ENCODE data around the gene CHRNA1. TPM values are rescaled to one million over a fixed set of nuclear protein-coding genes. Genes with fewer than 3 reads are reported as not detected.

The CHRNA1 gene
- total and polyA plus RNA-seq, 2 experiments from 2014 or later, result not detected

- Histone ChIP-seq H3F3A (replicated peaks; ENCODE audit: low read depth) (0 out of 2 replicates have a peak, but pooled peaks cover 9% of the 10 kb centered on the region), H3K4me3 (no peak overlapping the region), H3K27ac (ENCODE audit: low read depth) (no peak overlapping the region), H3K79me2 (replicated peaks; ENCODE audit: insufficient read depth) (no peaks in the 10 kb centered on the region), H2AFZ (peak overlapping the region; percentile 6; the same call in 1 of the 2 replicates), H3K9me2 (ENCODE audit: insufficient read depth) (no peaks in the 10 kb centered on the region), H3K4me1 (ENCODE audit: insufficient read depth) (0 out of 2 replicates have a peak, but pooled peaks cover 7% of the 10 kb centered on the region), H3K36me3 (ENCODE audit: insufficient read depth) (no peaks in the 10 kb centered on the region), H4K20me1 (replicated peaks; ENCODE audit: insufficient read depth) (no peaks in the 10 kb centered on the region), H3K27me3 (ENCODE audit: insufficient read depth) (peaks cover 30% of the 10 kb centered on the region), H3K4me2 (no peak overlapping the region)
- TF ChIP-seq CTCF (conservative IDR thresholded peaks at IDR 0.05; ENCODE audit: low read depth in 2 of 2) (no peak), CREB1 (CRISPR knock-in tag; IDR thresholded peaks at IDR 0.05; ENCODE audit: low read depth) (no peak), EZH2phosphoT487 (IDR thresholded peaks at IDR 0.05; ENCODE audit: unreplicated experiment) (no peak), EZH2 (IDR thresholded peaks at IDR 0.05; ENCODE audit: low read depth, unreplicated experiment) (no peak)
- no peak for DNase-seq (ENCODE audit: low spot score)
- no peaks in the 10 kb centered on the region for H3K9me3 Mint-ChIP-seq
- ATAC-seq, result no peak
- H3K27me3 Mint-ChIP-seq (ENCODE audit: insufficient read depth, low read depth, poor library complexity), result peaks cover 27% of the 10 kb centered on the region
- no peak overlapping the region for H3K4me3 Mint-ChIP-seq
- H3K4me1 Mint-ChIP-seq, result peaks cover 3% of the 10 kb centered on the region; the same call in 2 of the 3 replicates
- no peak overlapping the region for H3K27ac Mint-ChIP-seq
- H3K36me3 Mint-ChIP-seq (ENCODE audit: low read depth), result no peaks in the 10 kb centered on the region
Measured at GRCh38 chr2:174731546-174731945, 32.7 kb downstream of the CHRNA1 start.

GRCh38 chr2:174730698-174731018 is 33.6 kb downstream of the CHRNA1 start:
- Histone ChIP-seq H3K79me2 (replicated peaks; ENCODE audit: insufficient read depth) (no peaks in the 10 kb centered on the region), H3K36me3 (ENCODE audit: insufficient read depth) (no peaks in the 10 kb centered on the region), H3K4me2 (peak overlapping the region; percentile 84), H4K20me1 (replicated peaks; ENCODE audit: insufficient read depth) (no peaks in the 10 kb centered on the region), H3K4me3 (peak overlapping the region; percentile 74), H3F3A (replicated peaks; ENCODE audit: low read depth) (0 out of 2 replicates have a peak, but pooled peaks cover 9% of the 10 kb centered on the region), H3K27ac (ENCODE audit: low read depth) (no peak overlapping the region), H3K9me2 (ENCODE audit: insufficient read depth) (no peaks in the 10 kb centered on the region), H3K4me1 (ENCODE audit: insufficient read depth) (0 out of 2 replicates have a peak, but pooled peaks cover 7% of the 10 kb centered on the region), H2AFZ (peak overlapping the region; percentile 99), H3K27me3 (ENCODE audit: insufficient read depth) (peaks cover 30% of the 10 kb centered on the region)
- DNase-seq (ENCODE audit: low spot score), result no peak
- H3K4me1 Mint-ChIP-seq, result peaks cover 3% of the 10 kb centered on the region; the same call in 2 of the 3 replicates
- no peaks in the 10 kb centered on the region for H3K9me3 Mint-ChIP-seq
- no peak overlapping the region for H3K27ac Mint-ChIP-seq
- H3K27me3 Mint-ChIP-seq (ENCODE audit: insufficient read depth, low read depth, poor library complexity), result peaks cover 30% of the 10 kb centered on the region
- peak overlapping the region; percentile 82 for H3K4me3 Mint-ChIP-seq
- no peaks in the 10 kb centered on the region for H3K36me3 Mint-ChIP-seq (ENCODE audit: low read depth)
- no peak for TF ChIP-seq ZNF331 (CRISPR knock-in tag; IDR thresholded peaks at IDR 0.05; ENCODE audit: low read depth)
- TF ChIP-seq JUNB (IDR thresholded peaks at IDR 0.05; ENCODE audit: unreplicated experiment), result no peak
- TF ChIP-seq ZNF462 (CRISPR knock-in tag; IDR thresholded peaks at IDR 0.05), result no peak
- no peak for TF ChIP-seq EZH2phosphoT487 (IDR thresholded peaks at IDR 0.05; ENCODE audit: unreplicated experiment)
- TF ChIP-seq POLR2AphosphoS5 (IDR thresholded peaks at IDR 0.05; ENCODE audit: low read depth), result no peak
- ATAC-seq, result no peak

Measured in GM23338 (cell line).